ENCODE measurements around the gene RHOA. TPM values are rescaled to one million over a fixed set of nuclear protein-coding genes. Genes with fewer than 3 reads are reported as not detected.

Gene RHOA
- total and polyA plus RNA-seq, 2 of the 8 experiments (the other 6 are each of a cell fraction or from before 2014, with no cell fraction given): 176 to 397 TPM

GRCh38 chr3:49310677-49311076 is 101.1 kb downstream of the RHOA start:
- Histone ChIP-seq H3K23me2 (ENCODE audit: low read depth, low read length) (no peaks in the 10 kb centered on the region), H3K18ac (ENCODE audit: extremely low read depth, low read length) (no peak overlapping the region), H3K9ac (replicated peaks in 1 of 4; ENCODE audit: extremely low read depth in 1 of 4, low read depth in 3 of 4, low read length in 3 of 4) (no peak overlapping the region), H3K36me3 (ENCODE audit: control insufficient read depth in 2 of 4, insufficient read depth in 4 of 4, low read length in 3 of 4) (peaks cover 2 to 8% (median 4%) of the 10 kb centered on the region in 4 experiments; a peak in 6 of 8 replicates), H3K56ac (replicated peaks; ENCODE audit: insufficient read length, low read depth, low read length) (no peak overlapping the region), H2BK20ac (ENCODE audit: low read length) (no peak overlapping the region), H2BK15ac (ENCODE audit: low read length) (no peak overlapping the region), H2BK120ac (replicated peaks; ENCODE audit: low read depth, low read length) (no peak overlapping the region), H2BK5ac (ENCODE audit: low read depth, low read length) (no peak overlapping the region), H3K4ac (replicated peaks; ENCODE audit: insufficient read length, low read depth, low read length) (no peak overlapping the region), H4K20me1 (replicated peaks in 1 of 2; ENCODE audit: control insufficient read depth in 1 of 2, insufficient read depth in 2 of 2, low read length in 2 of 2) (no peaks in the 10 kb centered on the region), H3K23ac (ENCODE audit: insufficient read length) (no peak overlapping the region), H3K79me1 (ENCODE audit: low read depth, low read length) (no peaks in the 10 kb centered on the region), H3K27ac (ENCODE audit: low read depth, low read length) (no peak overlapping the region), H3K4me3 (ENCODE audit: extremely low read depth in 1 of 4, insufficient read depth in 2 of 4, low read depth in 3 of 4, low read length in 4 of 4) (no peak overlapping the region), H4K5ac (ENCODE audit: insufficient read length, low read depth, low read length) (no peak overlapping the region), H2BK12ac (ENCODE audit: low read depth, low read length) (no peak overlapping the region), H3K14ac (ENCODE audit: insufficient read length) (no peak overlapping the region), H4K91ac (replicated peaks; ENCODE audit: insufficient read length, low read length) (no peak overlapping the region), H3K79me2 (ENCODE audit: control insufficient read depth in 1 of 2, insufficient read depth in 2 of 2, low read length in 2 of 2) (no peaks in the 10 kb centered on the region), H2AFZ (ENCODE audit: low read length) (no peak overlapping the region), H3K4me2 (ENCODE audit: insufficient read depth in 1 of 2, low read depth in 2 of 2, low read length in 2 of 2) (no peak overlapping the region), H3K9me3 (ENCODE audit: insufficient read depth in 2 of 2, low read depth in 1 of 2, low read length in 1 of 2) (no peaks in the 10 kb centered on the region), H3K27me3 (replicated peaks in 1 of 4; ENCODE audit: control insufficient read depth in 3 of 4, extremely low read depth in 1 of 4, insufficient read depth in 3 of 4, low read length in 3 of 4) (no peaks in the 10 kb centered on the region), H2AK5ac (ENCODE audit: low read depth, low read length) (no peak overlapping the region), H3K4me1 (replicated peaks in 1 of 4; ENCODE audit: control insufficient read depth in 3 of 4, insufficient read depth in 4 of 4, low read length in 3 of 4) (no peaks in the 10 kb centered on the region), H4K8ac (ENCODE audit: extremely low read depth, insufficient read depth, low read length) (no peak overlapping the region)
- no peak for DNase-seq (ENCODE audit: low read depth in 1 of 2, low spot score in 2 of 2)
- 100% methylated on average over 1 of the region's 1 CpG; no CpG with 5 or more reads in 1 of the 2 experiments for WGBS, 2 experiments (ENCODE audit: extremely low coverage in 1 of 2, insufficient coverage in 1 of 2, insufficient read length in 1 of 2, insufficient replicate concordance in 2 of 2, low coverage in 1 of 2, low lambda C conversion rate in 2 of 2, missing lambda C conversion rate in 1 of 2)
- POLR2A ChIA-PET (ENCODE audit: partially characterized antibody): no interaction called here
- CTCF ChIA-PET (ENCODE audit: partially characterized antibody): interaction anchor here (1.1 kb wide), 3 partner anchors 8 to 141 kb away, joined by 3 read pairs; no protein-coding TSS in a partner anchor
- no peak for FAIRE-seq
- TF ChIP-seq BRCA1 (IDR thresholded peaks at IDR 0.05; ENCODE audit: low read depth, low read length): no peak
- no peak for TF ChIP-seq SIX5 (IDR thresholded peaks at IDR 0.05; ENCODE audit: low read depth, low read length)
- no peak for TF ChIP-seq FOSL1 (IDR thresholded peaks at IDR 0.05; ENCODE audit: insufficient read depth, low read depth, low read length)

Other genes starting within 250 kb of the RHOA start
- 26.7 and 27.6 TPM in 2 replicates for gene CCDC71, start 245.6 kb downstream of the RHOA start, total RNA-seq (2021; fragmentation: NEBNext Ultra II Directional; extraction: Animal tissue kit (Norgen Biotek cat#: 25700))
- gene CCDC71, start 245.6 kb downstream of the RHOA start, polyA plus RNA-seq (2011; rRNA removed): 57.4 and 70.7 TPM in 2 replicates
- 15.8 and 18.1 TPM in 2 replicates for gene KLHDC8B, start 240.4 kb downstream of the RHOA start, total RNA-seq (2021; fragmentation: NEBNext Ultra II Directional; extraction: Animal tissue kit (Norgen Biotek cat#: 25700))
- 20.9 and 21.3 TPM in 2 replicates for gene KLHDC8B, start 240.4 kb downstream of the RHOA start, polyA plus RNA-seq (2011; rRNA removed)
- 3.0 and 3.2 TPM in 2 replicates for gene C3orf62, start 134.7 kb downstream of the RHOA start, total RNA-seq (2021; fragmentation: NEBNext Ultra II Directional; extraction: Animal tissue kit (Norgen Biotek cat#: 25700))
- 1.1 and 1.4 TPM in 2 replicates for gene C3orf62, start 134.7 kb downstream of the RHOA start, polyA plus RNA-seq (2011; rRNA removed)
- gene USP4, start 71.9 kb downstream of the RHOA start, total RNA-seq (2021; fragmentation: NEBNext Ultra II Directional; extraction: Animal tissue kit (Norgen Biotek cat#: 25700)): 27.8 and 28.3 TPM in 2 replicates
- 14.2 and 16.0 TPM in 2 replicates for gene USP4, start 71.9 kb downstream of the RHOA start, polyA plus RNA-seq (2011; rRNA removed)
- gene GPX1, start 53.6 kb downstream of the RHOA start, total RNA-seq (2021; fragmentation: NEBNext Ultra II Directional; extraction: Animal tissue kit (Norgen Biotek cat#: 25700)): 250 and 252 TPM in 2 replicates
- 757 and 854 TPM in 2 replicates for gene GPX1, start 53.6 kb downstream of the RHOA start, polyA plus RNA-seq (2011; rRNA removed)
- 6.2 and 7.4 TPM in 2 replicates for gene TCTA, start 447 bp upstream of the RHOA start, total RNA-seq (2021; fragmentation: NEBNext Ultra II Directional; extraction: Animal tissue kit (Norgen Biotek cat#: 25700))
- 11.0 and 13.2 TPM in 2 replicates for gene TCTA, start 447 bp upstream of the RHOA start, polyA plus RNA-seq (2011; rRNA removed)
- 44.3 and 46.5 TPM in 2 replicates for gene AMT, start 10.5 kb upstream of the RHOA start, total RNA-seq (2021; fragmentation: NEBNext Ultra II Directional; extraction: Animal tissue kit (Norgen Biotek cat#: 25700))
- 90.1 and 92.4 TPM in 2 replicates for gene AMT, start 10.5 kb upstream of the RHOA start, polyA plus RNA-seq (2011; rRNA removed)
- 8.2 and 9.0 TPM in 2 replicates for gene NICN1, start 17.3 kb upstream of the RHOA start, total RNA-seq (2021; fragmentation: NEBNext Ultra II Directional; extraction: Animal tissue kit (Norgen Biotek cat#: 25700))
- 15.3 and 20.9 TPM in 2 replicates for gene NICN1, start 17.3 kb upstream of the RHOA start, polyA plus RNA-seq (2011; rRNA removed)
- gene DAG1, start 58.3 kb upstream of the RHOA start, total RNA-seq (2021; fragmentation: NEBNext Ultra II Directional; extraction: Animal tissue kit (Norgen Biotek cat#: 25700)): 137 and 138 TPM in 2 replicates
- 97.5 and 125 TPM in 2 replicates for gene DAG1, start 58.3 kb upstream of the RHOA start, polyA plus RNA-seq (2011; rRNA removed)
- 2.9 and 3.0 TPM in 2 replicates for gene BSN, start 142.5 kb upstream of the RHOA start, total RNA-seq (2021; fragmentation: NEBNext Ultra II Directional; extraction: Animal tissue kit (Norgen Biotek cat#: 25700))
- 0.60 and 0.83 TPM in 2 replicates for gene BSN, start 142.5 kb upstream of the RHOA start, polyA plus RNA-seq (2011; rRNA removed)